ENCODE data around the gene NAPB.

Gene NAPB

DNA sequence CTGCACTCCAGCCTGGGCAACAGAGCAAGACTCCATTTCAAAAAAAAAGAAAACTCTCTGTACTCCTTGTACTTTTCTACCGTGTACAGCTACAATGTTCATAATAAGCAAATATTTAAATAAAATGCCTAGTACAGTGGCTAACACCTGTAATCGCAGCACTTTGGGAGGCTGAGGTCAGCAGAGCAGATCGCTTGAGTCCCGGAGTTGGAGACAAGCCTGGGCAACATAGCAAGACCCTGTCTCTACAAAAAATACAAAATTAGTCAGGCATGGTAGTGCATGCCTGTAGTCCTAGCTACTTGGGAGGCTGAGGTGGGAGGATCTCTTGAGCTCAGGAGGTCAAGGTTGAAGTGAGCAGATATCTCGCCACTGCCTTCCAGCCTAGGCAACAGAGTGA is 5.7 kb downstream of the NAPB start:
- Histone ChIP-seq H3K9ac (ENCODE audit: low read length) (no peak overlapping the region), H3K4me1 (ENCODE audit: control insufficient read depth, insufficient read depth, low read length) (peaks cover 9% of the 10 kb centered on the region), H3K4me3 (ENCODE audit: low read depth, low read length) (no peak overlapping the region), H3K27ac (ENCODE audit: low read depth, low read length) (no peak overlapping the region), H3K9me3 (ENCODE audit: control insufficient read depth, insufficient read depth, low read depth, low read length) (no peaks in the 10 kb centered on the region), H3K27me3 (ENCODE audit: control insufficient read depth, insufficient read depth, low read length) (no peaks in the 10 kb centered on the region), H3K36me3 (ENCODE audit: control insufficient read depth, insufficient read depth, low read length) (no peaks in the 10 kb centered on the region; the same call in 1 of the 2 replicates)

DNA sequence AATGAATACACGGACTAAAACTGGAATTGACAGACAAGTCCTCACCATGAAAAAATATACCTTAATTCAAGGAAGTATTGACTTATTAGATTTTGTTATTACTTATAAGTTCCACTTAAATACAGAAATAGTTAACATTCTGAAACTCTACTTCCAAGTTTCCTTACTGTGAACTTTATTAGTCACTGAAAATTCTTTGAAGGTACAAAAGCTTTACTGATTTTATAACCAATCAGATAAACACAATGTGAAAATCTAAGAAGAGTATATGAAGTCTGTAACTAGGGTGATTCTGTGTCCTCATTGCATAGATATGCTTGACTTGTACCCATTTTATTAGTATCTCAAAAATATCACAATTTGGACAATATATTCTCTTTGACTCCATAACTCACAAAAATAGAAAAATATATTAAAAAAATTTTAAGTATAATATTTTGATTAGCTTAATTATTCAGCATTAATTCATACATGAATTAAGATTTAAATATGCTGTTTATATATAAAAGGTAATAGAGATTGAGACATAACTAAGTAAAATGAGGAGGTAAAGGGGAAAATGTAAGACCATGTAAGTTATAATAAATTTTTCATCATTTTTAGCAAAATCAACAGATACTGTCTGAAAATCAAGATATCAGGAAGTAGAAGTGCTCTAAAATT is 6.6 kb downstream of the NAPB start:
- H3K9me3 ChIP-seq (ENCODE audit: control insufficient read depth, insufficient read depth, low read depth, low read length), result no peaks in the 10 kb centered on the region
- H3K9ac ChIP-seq (ENCODE audit: low read length), result no peak overlapping the region
- H3K27me3 ChIP-seq (ENCODE audit: control insufficient read depth, insufficient read depth, low read length), result no peaks in the 10 kb centered on the region
- peaks cover 12% of the 10 kb centered on the region for H3K4me1 ChIP-seq (ENCODE audit: control insufficient read depth, insufficient read depth, low read length)
- H3K27ac ChIP-seq (ENCODE audit: low read depth, low read length), result no peak overlapping the region
- H3K4me3 ChIP-seq (ENCODE audit: low read depth, low read length), result no peak overlapping the region
- no peaks in the 10 kb centered on the region; the same call in 1 of the 2 replicates for H3K36me3 ChIP-seq (ENCODE audit: control insufficient read depth, insufficient read depth, low read length)

DNA sequence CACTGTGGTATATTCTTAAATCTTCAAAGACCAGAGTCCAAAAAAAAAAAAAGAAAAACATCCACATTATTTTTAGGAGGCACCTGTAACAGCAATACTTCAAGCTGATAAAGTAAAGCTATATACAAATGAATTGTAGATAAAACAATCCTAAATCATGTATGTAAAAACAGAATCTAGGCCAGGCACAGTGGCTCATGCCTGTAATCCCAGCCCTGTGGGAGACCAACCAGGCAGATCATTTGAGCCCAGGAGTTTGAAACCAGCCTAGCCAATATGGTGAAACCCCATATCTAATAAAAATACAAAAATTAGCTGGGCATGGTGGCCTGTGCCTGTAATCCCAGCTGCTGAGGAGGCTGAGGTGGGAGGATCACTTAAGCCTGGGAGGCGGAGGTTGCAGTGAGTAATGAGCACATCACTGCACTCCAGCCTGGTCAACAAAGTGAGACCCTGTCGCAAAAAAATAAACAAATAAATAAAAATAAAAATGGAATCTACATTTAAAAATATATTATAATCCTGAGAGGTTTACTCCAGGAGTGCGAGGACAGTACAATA is 7.3 kb downstream of the NAPB start:
- Histone ChIP-seq H3K27me3 (ENCODE audit: control insufficient read depth, insufficient read depth, low read length) (no peaks in the 10 kb centered on the region), H3K9me3 (ENCODE audit: control insufficient read depth, insufficient read depth, low read depth, low read length) (no peaks in the 10 kb centered on the region), H3K27ac (ENCODE audit: low read depth, low read length) (no peak overlapping the region), H3K9ac (ENCODE audit: low read length) (no peak overlapping the region), H3K4me1 (ENCODE audit: control insufficient read depth, insufficient read depth, low read length) (peaks cover 10% of the 10 kb centered on the region), H3K36me3 (ENCODE audit: control insufficient read depth, insufficient read depth, low read length) (no peaks in the 10 kb centered on the region; the same call in 1 of the 2 replicates), H3K4me3 (ENCODE audit: low read depth, low read length) (no peak overlapping the region)

DNA sequence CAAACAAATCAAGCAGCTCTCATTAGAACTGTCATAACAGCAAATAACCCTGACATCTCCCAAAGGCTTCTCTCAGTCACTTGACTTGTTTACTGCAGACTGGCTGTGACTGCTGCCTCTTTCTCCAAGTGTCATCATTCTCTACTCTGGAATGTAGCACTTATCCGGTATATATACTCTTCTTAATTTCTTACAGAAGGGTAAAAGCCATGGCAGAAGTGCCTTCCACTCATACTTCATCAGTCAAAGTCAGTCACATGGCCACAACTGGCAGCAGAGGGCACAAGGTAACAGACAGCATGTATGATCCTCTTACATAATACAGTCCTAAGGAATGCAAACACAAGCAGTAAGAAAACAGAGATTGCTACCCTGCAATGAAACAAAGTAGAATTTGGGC is 9.3 kb downstream of the NAPB start:
- no peak overlapping the region for H3K9ac ChIP-seq (ENCODE audit: low read length)
- no peaks in the 10 kb centered on the region for H3K27me3 ChIP-seq (ENCODE audit: control insufficient read depth, insufficient read depth, low read length)
- no peak overlapping the region for H3K4me3 ChIP-seq (ENCODE audit: low read depth, low read length)
- H3K4me1 ChIP-seq (ENCODE audit: control insufficient read depth, insufficient read depth, low read length), result peaks cover 7% of the 10 kb centered on the region
- H3K9me3 ChIP-seq (ENCODE audit: control insufficient read depth, insufficient read depth, low read depth, low read length), result no peaks in the 10 kb centered on the region
- H3K36me3 ChIP-seq (ENCODE audit: control insufficient read depth, insufficient read depth, low read length), result no peaks in the 10 kb centered on the region; the same call in 1 of the 2 replicates
- no peak overlapping the region for H3K27ac ChIP-seq (ENCODE audit: low read depth, low read length)

DNA sequence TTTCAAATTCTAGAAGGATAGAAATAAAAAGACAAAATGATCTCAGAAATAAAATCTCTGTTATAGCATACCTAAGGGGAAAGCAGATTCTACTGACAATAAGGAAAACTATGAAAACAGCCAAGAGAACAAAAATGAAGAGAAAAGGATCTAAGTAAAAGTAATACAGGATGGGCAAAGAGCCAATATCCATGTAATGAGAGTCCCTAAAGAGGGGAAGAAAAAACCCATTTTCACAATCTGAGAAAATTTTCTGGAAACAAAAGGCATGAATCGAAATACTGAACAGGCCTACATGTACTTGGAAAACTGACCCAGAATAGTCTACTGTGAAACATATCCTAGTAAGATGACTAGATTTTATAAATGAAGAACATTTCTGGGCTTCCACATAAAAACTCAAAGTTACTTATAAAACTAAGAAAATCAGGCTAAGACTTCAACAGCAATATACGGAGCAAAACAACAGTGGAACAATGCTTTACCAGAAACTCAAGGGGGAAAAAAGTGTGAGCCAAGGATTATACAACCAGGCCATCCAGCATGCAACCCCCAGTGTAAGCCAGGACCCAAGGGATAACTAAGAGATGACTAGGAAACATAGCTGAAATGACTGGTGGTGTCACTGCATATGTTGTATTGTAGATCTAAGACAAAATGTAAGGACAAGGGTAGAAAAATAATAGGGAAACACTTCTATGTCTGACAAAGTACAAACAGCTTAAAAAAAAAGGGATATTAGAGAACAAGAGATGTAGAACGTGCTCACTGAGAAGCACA is 10.2 kb downstream of the NAPB start:
- no peaks in the 10 kb centered on the region for H3K27me3 ChIP-seq (ENCODE audit: control insufficient read depth, insufficient read depth, low read length)
- H3K36me3 ChIP-seq (ENCODE audit: control insufficient read depth, insufficient read depth, low read length), result no peaks in the 10 kb centered on the region; the same call in 1 of the 2 replicates
- H3K9me3 ChIP-seq (ENCODE audit: control insufficient read depth, insufficient read depth, low read depth, low read length), result no peaks in the 10 kb centered on the region
- peaks cover 7% of the 10 kb centered on the region for H3K4me1 ChIP-seq (ENCODE audit: control insufficient read depth, insufficient read depth, low read length)
- no peak overlapping the region for H3K9ac ChIP-seq (ENCODE audit: low read length)
- H3K27ac ChIP-seq (ENCODE audit: low read depth, low read length), result 0 out of 2 replicates have a peak overlapping the region, but pooled peaks have one; percentile 19
- H3K4me3 ChIP-seq (ENCODE audit: low read depth, low read length), result no peak overlapping the region

DNA sequence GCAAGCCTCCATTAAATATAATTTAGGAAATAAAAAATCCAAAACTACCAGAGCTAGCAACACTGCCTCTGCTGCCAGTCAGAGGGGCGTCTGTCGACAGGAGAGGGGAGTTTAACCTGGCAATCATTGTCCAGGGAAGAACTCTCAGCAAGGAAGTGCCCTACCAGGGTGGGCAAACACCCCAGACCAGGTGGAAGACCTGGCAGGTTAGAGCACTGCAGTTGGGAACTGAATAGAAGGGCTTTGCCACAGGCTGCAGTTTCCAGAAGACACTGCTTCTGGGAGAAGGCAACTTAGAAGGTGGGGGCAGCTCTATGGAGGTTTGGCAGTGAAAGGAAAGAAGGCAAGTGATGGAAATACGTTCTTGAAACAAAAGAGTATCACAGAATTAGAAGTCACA is 11.5 kb downstream of the NAPB start:
- Histone ChIP-seq H3K36me3 (ENCODE audit: control insufficient read depth, insufficient read depth, low read length) (no peaks in the 10 kb centered on the region; the same call in 1 of the 2 replicates), H3K9me3 (ENCODE audit: control insufficient read depth, insufficient read depth, low read depth, low read length) (no peaks in the 10 kb centered on the region), H3K4me3 (ENCODE audit: low read depth, low read length) (no peak overlapping the region), H3K4me1 (ENCODE audit: control insufficient read depth, insufficient read depth, low read length) (peaks cover 7% of the 10 kb centered on the region), H3K27ac (ENCODE audit: low read depth, low read length) (no peak overlapping the region), H3K9ac (ENCODE audit: low read length) (no peak overlapping the region), H3K27me3 (ENCODE audit: control insufficient read depth, insufficient read depth, low read length) (no peaks in the 10 kb centered on the region)

DNA sequence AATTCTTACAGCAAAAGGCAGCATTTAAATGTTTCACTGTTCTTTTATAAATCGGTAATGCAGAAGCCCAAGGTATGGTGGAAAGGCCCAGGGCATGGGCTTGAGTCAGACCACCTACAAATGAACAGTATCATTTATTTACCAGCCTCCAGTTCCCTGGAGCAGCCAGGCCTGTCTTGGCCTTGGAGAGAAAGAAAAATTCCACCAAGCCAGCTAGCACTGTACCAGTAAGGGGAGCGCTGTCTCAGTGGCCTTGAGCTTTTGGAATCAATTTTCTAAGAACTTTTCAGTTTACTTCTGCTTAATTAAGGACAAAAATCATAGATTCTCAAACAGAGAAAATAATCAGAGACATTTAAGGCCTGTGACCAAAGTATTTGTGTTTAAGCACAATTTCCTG is 12.3 kb downstream of the NAPB start:
- no peak overlapping the region for H3K4me3 ChIP-seq (ENCODE audit: low read depth, low read length)
- H3K9ac ChIP-seq (ENCODE audit: low read length), result no peak overlapping the region
- no peaks in the 10 kb centered on the region for H3K27me3 ChIP-seq (ENCODE audit: control insufficient read depth, insufficient read depth, low read length)
- H3K36me3 ChIP-seq (ENCODE audit: control insufficient read depth, insufficient read depth, low read length), result no peaks in the 10 kb centered on the region; the same call in 1 of the 2 replicates
- H3K27ac ChIP-seq (ENCODE audit: low read depth, low read length), result no peak overlapping the region
- H3K9me3 ChIP-seq (ENCODE audit: control insufficient read depth, insufficient read depth, low read depth, low read length), result no peaks in the 10 kb centered on the region
- H3K4me1 ChIP-seq (ENCODE audit: control insufficient read depth, insufficient read depth, low read length), result peaks cover 7% of the 10 kb centered on the region

DNA sequence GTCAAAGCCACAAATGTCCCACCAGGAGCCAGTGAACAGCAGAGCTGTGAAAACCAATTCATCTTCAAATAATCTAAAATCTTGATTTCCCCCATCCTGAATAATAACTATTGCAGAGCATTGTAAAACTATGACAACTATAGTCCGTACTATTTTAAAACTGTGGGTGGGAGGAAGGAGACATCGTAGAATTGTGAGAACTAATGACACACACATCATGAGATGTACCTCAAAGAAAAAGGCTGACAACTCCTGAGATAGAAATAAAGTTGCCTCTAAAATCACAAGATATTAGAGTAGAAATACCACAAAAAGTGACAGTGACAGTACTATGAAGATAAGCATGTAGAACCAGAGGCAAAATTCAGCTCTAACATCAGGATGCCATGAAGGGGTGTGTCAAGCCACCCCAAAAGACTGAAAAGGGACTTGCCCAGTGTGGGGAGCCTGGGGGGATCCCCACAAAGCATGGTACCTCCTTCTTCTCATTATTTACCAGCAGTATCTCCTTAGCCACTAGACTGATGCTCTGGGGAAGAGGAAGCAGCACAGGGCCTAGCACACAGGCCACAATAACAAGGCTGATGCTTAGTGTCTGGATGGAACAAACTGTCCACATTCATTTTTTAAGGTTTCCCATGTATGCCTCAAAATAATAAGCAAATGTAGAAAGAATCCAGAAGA is 13.4 kb downstream of the NAPB start:
- H3K4me3 ChIP-seq (ENCODE audit: low read depth, low read length), result no peak overlapping the region
- no peaks in the 10 kb centered on the region; the same call in 1 of the 2 replicates for H3K36me3 ChIP-seq (ENCODE audit: control insufficient read depth, insufficient read depth, low read length)
- no peaks in the 10 kb centered on the region for H3K9me3 ChIP-seq (ENCODE audit: control insufficient read depth, insufficient read depth, low read depth, low read length)
- H3K27ac ChIP-seq (ENCODE audit: low read depth, low read length), result no peak overlapping the region
- H3K9ac ChIP-seq (ENCODE audit: low read length), result no peak overlapping the region
- no peaks in the 10 kb centered on the region for H3K27me3 ChIP-seq (ENCODE audit: control insufficient read depth, insufficient read depth, low read length)
- peaks cover 7% of the 10 kb centered on the region for H3K4me1 ChIP-seq (ENCODE audit: control insufficient read depth, insufficient read depth, low read length)

DNA sequence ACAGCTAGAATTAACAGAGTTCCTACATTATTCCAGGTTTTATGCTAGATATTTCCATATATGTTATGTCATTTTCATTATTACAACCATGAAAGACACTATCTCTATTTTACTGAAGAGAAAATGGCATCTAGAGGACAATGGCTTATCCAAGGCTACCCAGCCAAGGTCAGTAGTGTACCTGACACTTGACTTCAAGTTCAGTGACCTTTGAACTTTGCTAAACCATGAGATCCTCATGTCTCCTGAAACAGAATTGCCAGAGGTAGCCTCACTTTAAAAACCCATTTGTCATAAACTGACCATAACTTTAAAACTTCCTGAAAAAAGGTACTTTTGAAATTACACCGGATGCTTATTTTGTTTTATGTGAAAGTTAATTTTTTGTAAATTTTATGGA is 14.4 kb downstream of the NAPB start:
- Histone ChIP-seq H3K27me3 (ENCODE audit: control insufficient read depth, insufficient read depth, low read length) (no peaks in the 10 kb centered on the region), H3K9me3 (ENCODE audit: control insufficient read depth, insufficient read depth, low read depth, low read length) (no peaks in the 10 kb centered on the region), H3K4me1 (ENCODE audit: control insufficient read depth, insufficient read depth, low read length) (peaks cover 7% of the 10 kb centered on the region), H3K36me3 (ENCODE audit: control insufficient read depth, insufficient read depth, low read length) (peaks cover 9% of the 10 kb centered on the region), H3K9ac (ENCODE audit: low read length) (no peak overlapping the region), H3K27ac (ENCODE audit: low read depth, low read length) (no peak overlapping the region), H3K4me3 (ENCODE audit: low read depth, low read length) (no peak overlapping the region)

DNA sequence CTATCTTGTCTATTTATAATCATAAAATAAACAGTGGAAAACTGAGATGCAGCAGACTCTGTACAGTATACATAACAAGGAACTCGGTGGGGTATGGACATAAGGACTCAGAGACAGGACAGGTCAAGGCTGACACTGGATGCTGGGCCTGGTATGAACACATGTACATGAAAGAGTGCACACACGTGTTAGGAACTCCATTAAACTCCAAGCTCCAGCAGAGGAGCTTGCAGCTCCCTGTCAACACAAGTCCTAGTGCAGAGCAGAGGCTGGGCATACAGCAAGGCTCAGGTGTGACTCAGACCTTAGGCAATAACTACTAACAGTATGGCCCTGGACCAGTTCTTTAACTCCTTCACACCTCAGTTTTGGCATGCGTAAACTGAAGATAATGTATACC is 17.1 kb downstream of the NAPB start:
- Histone ChIP-seq H3K36me3 (ENCODE audit: control insufficient read depth, insufficient read depth, low read length) (peaks cover 24% of the 10 kb centered on the region), H3K27me3 (ENCODE audit: control insufficient read depth, insufficient read depth, low read length) (no peaks in the 10 kb centered on the region), H3K27ac (ENCODE audit: low read depth, low read length) (no peak overlapping the region), H3K4me1 (ENCODE audit: control insufficient read depth, insufficient read depth, low read length) (no peaks in the 10 kb centered on the region), H3K9me3 (ENCODE audit: control insufficient read depth, insufficient read depth, low read depth, low read length) (no peaks in the 10 kb centered on the region), H3K9ac (ENCODE audit: low read length) (no peak overlapping the region), H3K4me3 (ENCODE audit: low read depth, low read length) (no peak overlapping the region)

DNA sequence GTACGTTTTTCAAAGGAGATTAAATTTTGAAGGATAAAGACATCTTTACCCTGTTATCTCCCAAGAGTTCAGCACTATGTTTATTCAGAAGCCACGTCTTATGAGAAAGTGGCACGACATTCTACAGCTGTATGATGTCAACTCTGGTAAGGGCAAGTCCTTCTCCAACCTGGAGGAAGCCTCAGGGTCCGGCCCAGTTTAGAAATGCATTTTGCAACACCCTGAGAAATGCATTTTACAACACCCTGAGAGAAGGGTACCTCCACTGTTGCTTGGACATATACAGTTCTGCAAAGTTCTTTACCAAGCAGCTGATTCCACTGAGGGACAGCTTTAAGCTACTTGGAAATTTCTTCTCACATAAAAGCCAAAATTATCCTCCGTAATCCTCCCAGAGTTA is 17.5 kb downstream of the NAPB start:
- Histone ChIP-seq H3K27ac (ENCODE audit: low read depth, low read length) (no peak overlapping the region), H3K9me3 (ENCODE audit: control insufficient read depth, insufficient read depth, low read depth, low read length) (no peaks in the 10 kb centered on the region), H3K27me3 (ENCODE audit: control insufficient read depth, insufficient read depth, low read length) (no peaks in the 10 kb centered on the region), H3K9ac (ENCODE audit: low read length) (no peak overlapping the region), H3K4me1 (ENCODE audit: control insufficient read depth, insufficient read depth, low read length) (no peaks in the 10 kb centered on the region), H3K4me3 (ENCODE audit: low read depth, low read length) (no peak overlapping the region), H3K36me3 (ENCODE audit: control insufficient read depth, insufficient read depth, low read length) (peaks cover 27% of the 10 kb centered on the region)

All from HUES6 (cell line).